GM13977 (cell line): Measurements from ENCODE around the gene NRDE2.
"Not testable (repeated sequence)": the region's sequence is repeated elsewhere in the genome, so short reads cannot be mapped to it uniquely, and the experiment has no call there.

Experiments used
- DNase-seq: peaks from one replicate; pipeline ENCODE4 v3.0.0; 2012; ENCODE audit warnings: low spot score
- CTCF ChIP-seq: IDR thresholded peaks from 2 replicates; pipeline ENCODE4 v1.5.1; 2012; ENCODE audit warnings: mild to moderate bottlenecking, control low read depth; ENCODE audit not compliant: insufficient read depth; ENCODE audit errors: extremely low read depth, missing control alignments
- in situ Hi-C: fragments of 300-500 bp; cut with MboI; formaldehyde crosslinking; loops from one replicate; pipeline ENCODE4 v1.12.0; 2022; ENCODE audit warnings: low sequenced_read_pairs, low pct_unique_long_range_greater_than_20kb, mixed read lengths, inconsistent platforms; ENCODE audit not compliant: unreplicated experiment

Gene NRDE2

DNA sequence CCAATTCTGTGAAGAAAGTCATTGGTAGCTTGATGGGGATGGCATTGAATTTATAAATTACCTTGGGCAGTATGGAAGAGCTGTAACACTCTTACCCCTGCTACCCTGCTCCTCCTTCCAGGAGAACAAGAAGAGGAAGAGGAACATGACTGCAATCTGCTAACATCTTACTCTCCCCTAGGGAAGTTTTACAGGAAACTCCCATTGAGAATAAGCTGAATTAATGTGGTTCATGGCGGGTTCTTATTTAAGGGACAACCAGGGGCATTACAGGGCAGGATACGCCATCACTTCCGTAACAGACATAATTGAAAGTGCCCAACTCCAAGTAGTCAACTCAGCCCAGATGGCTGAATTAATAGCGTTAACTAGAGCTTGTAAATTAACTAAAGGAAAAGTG is 84.8 kb downstream of the NRDE2 start:
- no peak for TF ChIP-seq CTCF
- no peak for DNase-seq
- in situ Hi-C loops: loop anchor here (25.0 kb wide), 1 partner anchor 1235 kb away; no protein-coding TSS in a partner anchor

DNA sequence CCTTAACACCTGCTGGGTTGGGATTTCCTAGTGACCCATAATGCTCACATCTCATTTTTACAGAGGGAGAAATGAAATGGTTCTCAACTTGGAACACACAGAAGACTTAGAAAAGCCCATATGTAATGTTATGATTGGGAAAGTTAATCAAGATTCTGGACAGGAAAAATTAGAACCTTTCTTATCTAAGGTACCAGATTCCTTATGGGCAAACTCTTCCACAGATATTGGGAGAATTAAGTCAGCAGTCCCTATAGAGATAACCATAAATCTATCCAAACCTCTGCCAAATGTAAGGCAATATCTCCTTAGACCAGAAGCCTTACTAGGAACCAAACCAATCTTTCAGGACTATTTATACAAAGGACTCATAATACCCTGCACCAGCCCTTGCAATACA is 89.3 kb downstream of the NRDE2 start:
- TF ChIP-seq CTCF: no peak
- no peak for DNase-seq
- in situ Hi-C loops: loop anchor here (25.0 kb wide), 1 partner anchor 1230 kb away; no protein-coding TSS in a partner anchor

- TF ChIP-seq CTCF: no peak
- in situ Hi-C loops: loop anchor here (25.0 kb wide), 1 partner anchor 1227 kb away; no protein-coding TSS in a partner anchor
- DNase-seq: no peak
Observed at GRCh38 chr14:90239139-90239538, 92.6 kb downstream of the NRDE2 start.

- DNase-seq: peak; percentile 80
- in situ Hi-C loops: loop anchor here (25.0 kb wide), 1 partner anchor 1223 kb away; no protein-coding TSS in a partner anchor
- TF ChIP-seq CTCF: peak; percentile 91
Observed at GRCh38 chr14:90235179-90235976, 96.4 kb downstream of the NRDE2 start.

DNA sequence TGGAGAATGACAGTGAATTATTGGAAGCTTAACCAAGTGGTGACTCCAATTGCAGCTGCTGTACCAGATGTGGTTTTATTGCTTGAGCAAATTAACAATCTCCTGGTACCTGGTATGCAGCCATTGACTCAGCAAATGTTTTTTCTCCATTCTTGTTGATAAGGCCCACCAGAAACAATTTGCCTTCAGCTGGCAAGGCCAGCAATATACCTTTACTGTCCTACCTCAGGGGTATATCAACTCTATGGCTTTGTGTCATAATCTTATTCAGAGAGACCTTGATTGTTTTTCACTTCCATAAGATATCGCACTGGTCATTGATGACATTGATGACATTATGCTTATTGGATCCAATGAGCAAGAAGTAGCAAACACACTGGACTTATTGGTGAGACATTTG is 101.8 kb downstream of the NRDE2 start:
- DNase-seq: not testable (repeated sequence)
- in situ Hi-C loops: loop anchor here (10.0 to 25.0 kb wide), 2 partner anchors 285 to 1218 kb away; no protein-coding TSS in a partner anchor

DNA sequence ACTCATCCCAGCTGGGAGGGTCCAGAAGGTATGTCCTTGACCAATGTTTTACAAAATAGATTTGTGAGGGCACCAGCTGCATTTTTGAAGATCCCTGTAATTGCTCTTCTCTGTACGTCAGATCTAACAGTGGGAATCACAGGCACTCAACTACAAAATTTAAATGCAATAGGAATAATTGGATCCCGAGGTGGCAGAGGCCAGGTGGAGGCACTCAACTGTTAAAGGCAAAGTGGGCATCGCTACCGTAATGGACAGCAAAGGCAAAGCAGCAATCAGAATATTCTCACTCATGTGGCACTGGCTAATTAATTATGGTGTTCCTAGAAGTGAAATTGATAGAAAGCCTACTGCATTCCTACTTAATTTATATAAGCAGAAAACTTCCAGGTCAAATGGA is 103.3 kb downstream of the NRDE2 start:
- TF ChIP-seq CTCF: no peak
- in situ Hi-C loops: loop anchor here (10.0 to 25.0 kb wide), 2 partner anchors 284 to 1216 kb away; no protein-coding TSS in a partner anchor
- DNase-seq: no peak
